Renal cortex interstitium (tissue), 11 donors: ENCODE measurements around the gene MAP3K3. TPM values are rescaled to one million over a fixed set of nuclear protein-coding genes. Genes with fewer than 3 reads are reported as not detected.
"Not testable (repeated sequence)": the region's sequence is repeated elsewhere in the genome, so short reads cannot be mapped to it uniquely, and the experiment has no call there.

Experiments
- DNase-seq, 11 donors: peaks; one replicate each; pipeline ENCODE4 v3.0.0-alpha.2; 2013; ENCODE audit warnings: low read depth in 9 of 11, low spot score in 4 of 11; ENCODE audit errors: extremely low read depth in 1 of 11
- polyA plus RNA-seq, 3 donors: library from polyadenylated mRNA; unstranded; fragments of 120-200 nt; gene quantifications; one replicate each; pipeline ENCODE4 v1.2.1, GENCODE V29; 2013; ENCODE audit not compliant: insufficient read length in 3 of 3

MAP3K3 gene
- polyA plus RNA-seq, 3 donors = 25.3 to 30.9 (median 29.4) TPM

- not testable (repeated sequence) for DNase-seq
These were observed 98.0 kb downstream of the MAP3K3 start for GRCh38 chr17:63720194-63720593.

- no peak for DNase-seq
These were observed 100.2 kb downstream of the MAP3K3 start for GRCh38 chr17:63722403-63722802.

DNA sequence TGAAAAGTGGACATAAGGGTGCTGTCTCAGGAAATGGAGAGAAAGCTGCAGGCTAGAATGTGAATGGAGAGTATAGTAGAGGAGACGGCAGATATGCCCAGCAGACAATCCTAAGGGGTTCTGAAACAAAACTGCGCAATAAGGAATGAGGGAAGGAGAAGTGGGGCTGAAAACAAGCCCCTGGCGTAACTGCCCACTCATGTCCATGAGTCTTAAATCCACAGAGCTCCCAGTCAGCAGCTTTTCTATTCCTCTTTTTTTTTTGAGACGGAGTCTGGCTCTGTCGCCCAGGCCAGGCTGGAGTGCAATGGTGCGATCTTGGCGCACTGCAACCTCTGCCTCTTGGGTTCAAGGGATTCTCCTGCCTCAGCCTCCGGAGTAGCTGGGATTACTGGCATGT is 113.5 kb downstream of the MAP3K3 start:
- DNase-seq = no peak

DNA sequence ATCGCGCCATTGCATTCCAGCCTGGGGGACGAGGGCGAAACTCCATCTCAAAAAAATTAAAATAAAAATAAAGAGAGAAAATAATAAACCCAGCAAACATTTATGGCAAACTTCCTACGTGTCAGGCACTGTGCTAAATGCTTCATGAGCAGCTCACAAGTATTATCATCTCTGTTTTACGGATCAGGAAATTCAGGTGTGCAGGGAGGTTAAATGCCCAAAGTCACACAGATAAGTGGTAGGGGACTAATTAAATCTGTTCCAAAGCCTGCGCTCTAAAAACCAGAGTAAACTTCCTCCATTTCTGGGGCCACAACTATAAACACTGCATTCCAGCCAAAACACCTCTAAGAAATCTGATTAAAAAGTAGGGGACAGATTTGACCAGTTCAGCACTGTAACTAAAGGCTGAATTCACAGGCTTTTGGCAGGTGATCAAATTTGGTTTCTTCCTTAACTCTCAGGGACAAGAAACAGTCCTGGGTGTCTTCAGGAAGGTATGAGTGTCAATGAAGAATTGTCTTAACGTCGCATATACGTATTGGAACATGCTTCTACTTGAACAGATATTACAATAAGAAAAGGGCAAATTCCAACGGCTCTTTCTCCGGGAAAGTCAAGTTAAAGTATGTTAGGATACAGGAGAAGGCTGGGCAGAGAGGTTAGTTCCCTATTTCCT is 118.4 kb downstream of the MAP3K3 start:
- peak in 1 of 11 donors; percentile 2 for DNase-seq

DNA sequence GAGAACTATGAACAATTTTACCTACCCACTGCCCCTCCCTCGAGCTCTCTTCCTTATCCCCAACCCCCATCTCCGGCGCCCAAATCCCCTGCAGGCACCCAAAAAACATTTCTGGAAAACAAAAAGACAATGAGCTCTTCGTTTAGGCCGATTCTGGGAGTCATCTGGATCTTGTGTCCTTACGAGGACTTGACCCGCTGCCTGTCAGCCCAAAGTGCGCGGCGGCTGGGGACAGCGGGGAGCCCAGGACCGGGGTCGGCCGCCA is 118.9 kb downstream of the MAP3K3 start:
- DNase-seq = no peak

DNA sequence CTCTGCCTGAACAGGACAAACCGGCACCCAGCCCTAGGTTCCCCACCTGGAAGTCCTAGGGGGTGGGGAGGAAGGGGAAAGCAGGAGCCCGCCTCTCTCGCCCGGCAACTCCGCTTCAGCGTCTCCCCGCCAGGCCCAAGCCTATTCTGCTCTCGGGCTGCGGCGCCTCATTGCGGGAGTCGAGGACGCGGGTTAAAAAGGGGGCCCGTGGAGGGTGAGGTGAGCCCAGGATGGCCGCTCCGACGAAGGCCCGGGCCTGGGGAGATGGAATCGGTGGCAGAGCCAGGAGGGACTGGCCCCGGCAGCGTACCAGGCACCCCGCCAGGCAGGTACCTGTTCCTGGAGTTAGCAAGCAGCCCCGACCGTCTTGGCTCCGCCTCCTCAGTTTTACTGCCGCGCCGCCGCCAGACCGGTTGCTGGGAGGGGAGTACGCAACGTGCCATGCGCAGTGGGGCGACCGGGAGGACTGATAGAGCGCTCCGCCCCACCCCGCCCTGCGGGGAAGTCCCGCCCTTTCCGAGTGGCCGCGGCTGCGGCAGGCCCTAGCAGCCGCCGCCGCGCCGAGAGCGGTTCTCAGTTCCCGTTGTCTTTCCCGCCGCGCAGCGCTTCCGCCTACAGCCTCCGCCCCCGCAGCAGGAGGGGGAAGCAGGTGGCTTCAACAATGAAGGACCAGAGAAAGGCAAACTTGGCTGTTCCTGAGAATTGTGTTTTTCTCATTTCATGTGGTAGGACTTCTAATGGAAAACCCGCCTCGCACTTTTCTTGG is 119.4 kb downstream of the MAP3K3 start, which contains the start of gene STRADA:
TSS of gene STRADA (minus strand) at position 392 of the 766 bp plus-strand sequence. CDS start 13,430 bp downstream, outside the sequence.
- DNase-seq = peak; percentile 86 to 97 (median 95)

Other genes with a start within 250 kb of the MAP3K3 start
- gene CYB561, start 176.1 kb upstream of the MAP3K3 start, polyA plus RNA-seq = 10 to 100 TPM; 22.5 to 34.5 (median 26.4) TPM
- gene ACE, start 145.4 kb upstream of the MAP3K3 start, polyA plus RNA-seq = 10 to 100 TPM; 12.2 to 20.3 (median 14.7) TPM
- gene KCNH6, start 99.1 kb upstream of the MAP3K3 start, polyA plus RNA-seq = 1 to 10 TPM; 1.7 to 2.7 (median 2.3) TPM
- gene DCAF7, start 71.9 kb upstream of the MAP3K3 start, polyA plus RNA-seq = 100 to 1,000 TPM; 104 to 115 (median 114) TPM
- 10 to 100 TPM; 25.9 to 29.9 (median 27.8) TPM for gene TACO1, start 21.5 kb upstream of the MAP3K3 start, polyA plus RNA-seq
- 10 to 100 TPM; 23.0 to 38.2 (median 28.2) TPM for gene LIMD2, start 77.7 kb downstream of the MAP3K3 start, polyA plus RNA-seq
- 10 to 100 TPM; 46.1 to 73.6 (median 48.7) TPM for gene STRADA, start 119.4 kb downstream of the MAP3K3 start, polyA plus RNA-seq
- 100 to 1,000 TPM; 103 to 120 (median 109) TPM for gene CCDC47, start 151.2 kb downstream of the MAP3K3 start, polyA plus RNA-seq
- gene DDX42, start 151.8 kb downstream of the MAP3K3 start, polyA plus RNA-seq = 100 to 1,000 TPM; 169 to 205 (median 197) TPM
- 100 to 1,000 TPM; 175 to 204 (median 203) TPM for gene PSMC5, start 205.0 kb downstream of the MAP3K3 start, polyA plus RNA-seq
- gene FTSJ3, start 205.2 kb downstream of the MAP3K3 start, polyA plus RNA-seq = 10 to 100 TPM; 62.6 to 81.3 (median 68.4) TPM
- 10 to 100 TPM; 50.3 to 63.5 (median 61.8) TPM for gene SMARCD2, start 220.3 kb downstream of the MAP3K3 start, polyA plus RNA-seq